RWPE2 (cell line): ENCODE measurements around the gene FFAR1.

ENCODE experiments used
- ATAC-seq: fragments of 200-7000 bp; cut with Tn5 transposase; 3 replicates; pipeline ENCODE4 v1.9.1; 2021; ENCODE audit warnings: low read depth
- DNase-seq: peaks from one replicate; pipeline ENCODE4 v3.0.0-alpha.2; 2020; ENCODE audit warnings: low spot score
- H3K27ac ChIP-seq: fragments of 450-650 bp; 2 replicates; pipeline ENCODE4 v1.5.1; 2017; ENCODE audit warnings: mild to moderate bottlenecking; ENCODE audit not compliant: poor library complexity, severe bottlenecking
- H3K27me3 ChIP-seq: fragments of 250-450 bp; sonication (Bioruptor Pico); 2 replicates; pipeline ENCODE4 v1.5.1; 2021; ENCODE audit warnings: mild to moderate bottlenecking, moderate library complexity; ENCODE audit not compliant: insufficient read depth, poor library complexity, severe bottlenecking
- H3K36me3 ChIP-seq: fragments of 250-450 bp; sonication (Bioruptor Pico); 2 replicates; pipeline ENCODE4 v1.5.1; 2020; ENCODE audit warnings: low read depth, mild to moderate bottlenecking, moderate library complexity
- H3K4me1 ChIP-seq: fragments of 250-450 bp; sonication (Bioruptor Pico); 2 replicates; pipeline ENCODE4 v1.5.1; 2021; ENCODE audit warnings: mild to moderate bottlenecking, moderate library complexity; ENCODE audit not compliant: insufficient read depth, poor library complexity, severe bottlenecking
- H3K4me3 ChIP-seq: fragments of 250-450 bp; sonication (Bioruptor Pico); 2 replicates; pipeline ENCODE4 v1.5.1; 2021; ENCODE audit warnings: mild to moderate bottlenecking, moderate library complexity; ENCODE audit not compliant: severe bottlenecking
- H3K9me3 ChIP-seq: fragments of 250-450 bp; sonication (Bioruptor Pico); 2 replicates; pipeline ENCODE4 v1.5.1; 2021; ENCODE audit warnings: mild to moderate bottlenecking, moderate library complexity; ENCODE audit not compliant: severe bottlenecking
- TF ChIP-seq, protein P1 (sequence below): fragments of 450-650 bp; IDR thresholded peaks from one replicate; pipeline ENCODE4 v1.5.1; 2017; ENCODE audit warnings: mild to moderate bottlenecking, moderate library complexity; ENCODE audit not compliant: poor library complexity, severe bottlenecking

The FFAR1 gene

GRCh38 chr19:35318679-35319448, 28.8 kb upstream of the FFAR1 start:
- peaks cover 6% of the 10 kb centered on the region for H3K4me1 ChIP-seq
- no peaks in the 10 kb centered on the region for H3K36me3 ChIP-seq
- ATAC-seq (peak; percentile 89), DNase-seq (peak; percentile 86)
- TF ChIP-seq, protein P1, sequence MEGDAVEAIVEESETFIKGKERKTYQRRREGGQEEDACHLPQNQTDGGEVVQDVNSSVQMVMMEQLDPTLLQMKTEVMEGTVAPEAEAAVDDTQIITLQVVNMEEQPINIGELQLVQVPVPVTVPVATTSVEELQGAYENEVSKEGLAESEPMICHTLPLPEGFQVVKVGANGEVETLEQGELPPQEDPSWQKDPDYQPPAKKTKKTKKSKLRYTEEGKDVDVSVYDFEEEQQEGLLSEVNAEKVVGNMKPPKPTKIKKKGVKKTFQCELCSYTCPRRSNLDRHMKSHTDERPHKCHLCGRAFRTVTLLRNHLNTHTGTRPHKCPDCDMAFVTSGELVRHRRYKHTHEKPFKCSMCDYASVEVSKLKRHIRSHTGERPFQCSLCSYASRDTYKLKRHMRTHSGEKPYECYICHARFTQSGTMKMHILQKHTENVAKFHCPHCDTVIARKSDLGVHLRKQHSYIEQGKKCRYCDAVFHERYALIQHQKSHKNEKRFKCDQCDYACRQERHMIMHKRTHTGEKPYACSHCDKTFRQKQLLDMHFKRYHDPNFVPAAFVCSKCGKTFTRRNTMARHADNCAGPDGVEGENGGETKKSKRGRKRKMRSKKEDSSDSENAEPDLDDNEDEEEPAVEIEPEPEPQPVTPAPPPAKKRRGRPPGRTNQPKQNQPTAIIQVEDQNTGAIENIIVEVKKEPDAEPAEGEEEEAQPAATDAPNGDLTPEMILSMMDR: no peak
- H3K27me3 ChIP-seq: no peaks in the 10 kb centered on the region
- H3K4me3 ChIP-seq: no peak overlapping the region
- no peaks in the 10 kb centered on the region for H3K9me3 ChIP-seq
- H3K27ac ChIP-seq: peak overlapping the region; percentile 22

DNA sequence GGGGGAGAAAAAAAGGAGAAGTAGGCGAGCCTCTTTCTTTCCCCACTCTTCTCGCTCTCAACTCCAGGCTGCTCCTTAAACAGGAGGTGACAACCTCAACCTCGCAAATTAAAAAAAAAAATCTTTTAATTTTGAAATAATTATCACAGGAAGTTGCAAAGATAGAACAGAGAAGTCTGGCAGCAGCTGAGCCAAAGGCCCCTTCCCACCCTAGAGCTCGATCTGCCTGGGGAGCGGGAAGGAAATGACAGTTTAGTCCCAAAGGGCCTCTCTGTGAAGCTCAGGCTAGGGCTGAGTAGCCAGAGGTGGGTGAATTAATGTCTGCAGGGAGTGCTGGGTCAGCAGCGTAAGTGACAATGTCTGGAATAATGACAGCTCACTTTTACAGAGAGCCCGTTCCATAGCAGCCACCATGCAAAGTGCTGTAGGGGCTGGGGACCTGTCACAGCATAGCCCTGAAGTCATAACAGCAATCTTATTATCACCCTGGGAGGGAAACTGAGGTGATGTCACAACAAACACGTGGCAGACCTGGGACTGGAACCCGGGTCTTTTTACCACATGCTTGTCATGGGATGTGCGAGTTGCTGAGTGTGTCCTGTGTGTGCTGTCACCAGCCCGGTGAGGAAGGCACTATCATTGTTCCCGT, 27.5 kb upstream of the FFAR1 start:
- H3K27ac ChIP-seq: no peak overlapping the region
- H3K4me1 ChIP-seq: peaks cover 5% of the 10 kb centered on the region
- H3K4me3 ChIP-seq: no peak overlapping the region
- no peaks in the 10 kb centered on the region for H3K36me3 ChIP-seq
- H3K27me3 ChIP-seq: no peaks in the 10 kb centered on the region
- ATAC-seq (no peak), DNase-seq (no peak)
- TF ChIP-seq, protein P1: no peak
- no peaks in the 10 kb centered on the region for H3K9me3 ChIP-seq

DNA sequence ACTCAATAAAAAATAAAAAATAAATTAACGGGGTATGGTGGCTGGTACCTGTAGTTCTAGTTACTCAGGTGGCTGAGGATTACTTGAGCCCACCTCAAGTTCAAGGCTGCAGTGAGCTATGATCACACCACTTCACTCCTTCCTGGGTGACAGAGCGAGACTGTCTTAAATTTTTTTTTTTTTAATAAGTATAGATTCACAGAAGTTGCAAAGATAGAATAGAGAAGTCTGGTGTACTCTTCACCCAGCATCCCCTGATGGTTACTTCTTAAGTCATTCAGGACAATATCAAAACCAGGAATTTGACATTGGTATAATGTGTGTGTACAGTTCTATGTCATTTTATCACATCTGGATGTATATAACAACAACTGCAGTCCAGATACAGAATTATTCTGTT, 26.4 kb upstream of the FFAR1 start:
- no peaks in the 10 kb centered on the region for H3K27me3 ChIP-seq
- no peak overlapping the region for H3K4me3 ChIP-seq
- no peaks in the 10 kb centered on the region for H3K9me3 ChIP-seq
- no peak overlapping the region for H3K27ac ChIP-seq
- H3K36me3 ChIP-seq: no peaks in the 10 kb centered on the region
- DNase-seq: no peak
- TF ChIP-seq, protein P1: no peak
- no peak for ATAC-seq
- H3K4me1 ChIP-seq: peaks cover 5% of the 10 kb centered on the region

DNA sequence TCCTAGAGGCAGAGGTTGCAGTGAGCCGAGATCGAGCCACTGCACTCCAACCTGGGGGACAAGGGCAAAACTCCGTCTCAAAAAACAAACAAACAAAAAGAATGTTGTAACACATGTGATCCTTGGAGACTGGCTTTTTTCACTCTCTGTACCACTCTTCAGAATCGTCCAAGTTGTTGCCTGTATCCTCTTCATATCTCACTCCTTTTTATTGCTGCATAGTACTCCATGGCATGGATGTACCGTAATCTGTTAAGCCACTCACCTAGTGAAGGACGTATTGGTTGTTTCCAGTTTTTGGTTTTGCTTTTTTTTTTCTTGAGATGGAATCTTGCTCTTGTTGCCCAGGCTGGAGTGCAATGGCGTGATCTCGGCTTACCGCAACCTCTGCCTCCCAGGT, 25.7 kb upstream of the FFAR1 start:
- no peak overlapping the region for H3K27ac ChIP-seq
- no peaks in the 10 kb centered on the region for H3K27me3 ChIP-seq
- H3K4me1 ChIP-seq: peaks cover 5% of the 10 kb centered on the region
- no peaks in the 10 kb centered on the region for H3K36me3 ChIP-seq
- DNase-seq: no peak
- H3K4me3 ChIP-seq: no peak overlapping the region
- no peaks in the 10 kb centered on the region for H3K9me3 ChIP-seq
- no peak for ATAC-seq
- TF ChIP-seq, protein P1: no peak

GRCh38 chr19:35327642-35328041, 20.1 kb upstream of the FFAR1 start:
- TF ChIP-seq, protein P1: no peak
- ATAC-seq (no peak), DNase-seq (no peak)
- Histone ChIP-seq H3K4me1 (no peaks in the 10 kb centered on the region), H3K4me3 (no peak overlapping the region), H3K36me3 (no peaks in the 10 kb centered on the region), H3K27me3 (no peaks in the 10 kb centered on the region), H3K27ac (no peak overlapping the region), H3K9me3 (no peaks in the 10 kb centered on the region)
